ENCODE measurements around the gene ARHGAP26.

The ARHGAP26 gene

DNA sequence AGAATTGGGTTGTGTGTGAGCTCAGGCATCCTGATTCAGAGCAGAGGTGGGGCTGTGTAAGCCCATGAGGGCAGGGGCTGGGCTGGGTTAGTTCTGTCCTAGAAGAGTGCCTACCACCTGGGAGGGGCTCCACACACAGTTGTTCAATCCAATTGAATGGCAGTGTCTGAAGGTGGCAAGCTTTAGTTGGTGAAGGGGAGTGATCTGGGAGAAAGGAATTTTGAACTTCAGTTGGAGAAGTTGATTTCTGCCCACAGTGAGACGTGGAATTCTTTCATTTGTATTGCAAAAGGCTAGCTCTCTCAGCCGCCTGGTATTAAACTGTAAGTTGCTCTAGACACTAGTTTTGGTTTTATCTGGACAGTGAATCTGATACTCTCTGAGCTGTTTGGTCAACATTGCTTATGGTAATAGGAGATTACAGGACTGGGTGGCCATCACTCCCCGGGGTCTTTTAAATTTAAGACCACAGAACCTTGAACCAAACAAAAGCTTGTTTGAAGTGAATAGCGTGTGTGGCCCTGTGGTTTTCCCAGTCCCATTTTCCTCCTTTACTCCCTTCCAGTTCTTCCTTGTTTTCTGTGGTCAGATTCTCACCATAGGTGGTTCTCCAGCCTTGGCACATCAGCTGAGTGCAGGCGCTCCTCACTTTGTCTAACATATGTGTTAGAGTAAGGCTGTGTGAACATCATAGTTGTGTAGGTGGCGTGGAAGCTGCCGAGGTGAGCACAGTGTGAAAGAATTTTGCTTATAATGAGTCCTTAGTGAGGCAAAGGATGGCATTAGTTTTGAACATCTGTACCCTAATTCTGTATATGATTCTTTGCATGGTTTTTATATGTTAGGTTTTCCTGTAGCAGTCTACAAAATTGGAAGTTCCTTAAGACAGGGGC lies 78.0 kb downstream of the ARHGAP26 start:
- no peak for DNase-seq (ENCODE audit: low read depth, low spot score)

DNA sequence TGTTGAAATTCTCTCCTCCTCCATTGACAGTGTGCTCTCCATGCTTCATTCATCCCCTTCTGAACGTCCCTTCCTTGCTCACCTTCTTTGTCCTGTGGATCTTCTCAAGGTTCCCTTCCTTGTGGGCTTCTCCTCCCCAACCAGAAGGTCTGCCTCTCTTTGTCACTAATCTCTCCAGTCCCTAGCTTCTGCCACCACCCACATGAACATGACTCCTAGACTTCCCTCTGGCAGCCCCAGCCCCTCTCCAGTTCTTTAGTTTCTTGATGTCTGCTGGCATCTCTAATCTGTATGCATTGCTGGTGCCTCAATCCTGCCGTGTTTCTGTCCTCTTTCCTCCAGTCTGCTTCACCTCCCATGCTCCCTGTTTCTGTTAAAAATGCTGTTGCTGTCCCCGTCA lies 79.3 kb downstream of the ARHGAP26 start:
- DNase-seq (ENCODE audit: low read depth, low spot score) = no peak

DNA sequence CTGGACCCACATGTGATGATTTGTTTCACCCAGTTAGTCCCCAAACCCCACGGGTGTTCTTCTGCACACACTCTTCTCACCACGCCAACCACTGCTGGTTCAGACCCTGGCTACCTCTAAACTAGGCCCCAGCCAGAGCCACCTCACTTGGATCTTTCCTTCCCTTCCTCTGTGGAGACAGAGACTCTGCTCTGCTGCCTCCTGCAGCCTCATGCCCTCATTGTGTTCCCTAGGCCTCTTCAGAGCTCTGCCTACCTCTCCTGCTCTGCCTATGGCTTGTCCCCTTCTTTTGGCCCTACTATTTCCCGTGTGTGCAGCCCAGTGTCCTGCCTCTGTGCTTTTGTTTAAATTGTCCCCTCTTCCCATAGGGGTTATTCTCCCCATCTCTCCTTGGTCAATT lies 79.7 kb downstream of the ARHGAP26 start:
- DNase-seq (ENCODE audit: low read depth, low spot score) = no peak

DNA sequence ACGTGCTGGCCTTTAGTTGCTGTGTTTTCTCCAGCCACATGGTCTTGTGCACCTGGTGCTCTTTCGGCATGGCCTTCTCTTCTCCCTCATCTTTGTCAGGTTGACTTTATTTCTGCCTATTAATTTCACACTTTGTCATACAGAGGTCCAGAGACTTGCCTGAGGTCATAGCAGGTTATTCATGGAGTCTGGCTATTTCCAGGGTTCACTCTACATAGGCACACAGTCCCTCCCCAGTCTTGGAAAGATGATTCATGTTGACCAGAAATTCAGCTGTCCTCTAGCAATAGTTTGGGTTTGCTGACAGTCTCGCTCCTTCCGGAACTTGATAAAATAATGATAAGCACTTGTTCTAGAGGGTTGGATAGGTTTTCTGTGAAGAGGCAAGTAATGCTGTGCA lies 81.6 kb downstream of the ARHGAP26 start:
- DNase-seq (ENCODE audit: low read depth, low spot score) = no peak

DNA sequence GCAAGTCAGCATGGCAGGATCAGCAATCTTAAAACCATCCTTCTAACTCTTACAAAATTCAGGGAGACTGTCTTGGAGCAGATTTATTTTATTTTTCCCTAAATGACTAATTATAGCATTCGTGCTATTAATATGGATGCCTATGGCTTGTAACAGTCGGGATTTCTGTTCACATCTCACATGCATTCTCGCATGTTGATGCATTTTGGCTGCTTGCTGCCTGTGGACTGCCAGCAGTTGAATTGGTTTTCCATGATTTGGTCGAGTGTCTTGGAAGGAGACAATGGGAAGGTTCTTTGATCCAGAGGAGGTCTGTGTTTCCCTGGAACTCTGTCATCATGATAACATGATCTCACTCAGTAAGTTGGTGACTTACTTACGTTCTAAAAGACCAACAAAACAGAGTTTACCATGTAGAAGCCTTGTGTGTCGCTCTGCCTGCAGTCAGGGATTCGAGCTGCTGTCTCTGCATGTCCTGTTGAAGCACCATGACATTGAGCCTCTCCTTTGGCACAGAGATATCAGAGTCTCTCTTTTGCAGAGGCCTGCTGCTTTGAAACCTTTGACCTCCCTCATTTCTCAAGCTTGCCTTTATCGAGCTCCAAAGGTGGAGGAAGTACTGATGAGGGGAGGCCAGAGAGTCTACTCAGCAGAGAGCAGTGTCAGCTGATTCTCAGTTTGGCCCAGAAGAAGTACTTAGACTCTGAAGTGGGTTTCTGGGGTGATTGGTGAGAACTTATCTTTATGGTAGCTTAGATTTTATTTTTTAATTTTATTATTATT lies 82.4 kb downstream of the ARHGAP26 start:
- DNase-seq (ENCODE audit: low read depth, low spot score) = no peak

DNA sequence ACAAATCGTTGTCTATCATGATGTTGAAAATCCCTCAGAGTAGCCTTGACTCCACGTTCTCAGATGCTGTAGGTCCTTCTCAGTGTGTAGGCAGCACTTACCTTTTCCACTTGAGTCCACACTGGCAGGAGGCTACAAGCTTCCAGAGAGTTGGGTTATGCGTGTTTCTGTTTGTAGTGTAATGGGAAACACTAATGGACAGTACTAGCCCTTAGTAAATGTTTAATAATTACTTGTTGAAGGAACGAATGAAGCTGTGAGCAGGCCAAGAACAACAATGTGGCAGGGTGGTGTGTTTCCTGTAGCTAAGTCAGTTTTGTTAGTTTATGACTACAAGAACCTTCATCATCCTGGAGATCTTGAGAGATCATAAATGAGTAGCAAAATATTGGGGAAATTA lies 83.5 kb downstream of the ARHGAP26 start:
- no peak for DNase-seq (ENCODE audit: low read depth, low spot score)

DNA sequence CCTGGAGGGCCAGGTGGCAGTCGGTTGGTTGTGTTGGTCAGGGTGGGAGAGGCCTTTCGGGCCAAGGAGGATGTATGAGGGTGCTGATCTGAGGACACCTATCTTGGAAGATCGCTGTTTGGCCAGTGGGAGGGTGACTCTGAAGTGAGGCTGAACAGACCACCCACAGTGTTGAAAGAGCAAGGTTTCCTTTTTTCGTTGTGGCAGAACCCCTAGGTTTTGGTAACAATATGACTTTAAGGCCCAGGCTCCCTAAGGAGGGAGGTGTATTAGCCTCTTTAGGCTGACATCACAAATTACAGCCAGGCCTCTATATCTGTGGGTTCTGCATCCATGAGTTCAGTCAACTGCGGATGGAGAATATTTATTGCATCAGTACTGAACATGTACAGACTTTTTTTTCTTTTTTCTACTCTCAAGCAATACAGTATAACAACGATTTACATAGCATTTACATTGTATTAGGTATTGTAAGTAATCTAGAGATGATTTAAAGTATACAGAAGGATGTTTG lies 86.1 kb downstream of the ARHGAP26 start:
- DNase-seq (ENCODE audit: low read depth, low spot score) = no peak

DNA sequence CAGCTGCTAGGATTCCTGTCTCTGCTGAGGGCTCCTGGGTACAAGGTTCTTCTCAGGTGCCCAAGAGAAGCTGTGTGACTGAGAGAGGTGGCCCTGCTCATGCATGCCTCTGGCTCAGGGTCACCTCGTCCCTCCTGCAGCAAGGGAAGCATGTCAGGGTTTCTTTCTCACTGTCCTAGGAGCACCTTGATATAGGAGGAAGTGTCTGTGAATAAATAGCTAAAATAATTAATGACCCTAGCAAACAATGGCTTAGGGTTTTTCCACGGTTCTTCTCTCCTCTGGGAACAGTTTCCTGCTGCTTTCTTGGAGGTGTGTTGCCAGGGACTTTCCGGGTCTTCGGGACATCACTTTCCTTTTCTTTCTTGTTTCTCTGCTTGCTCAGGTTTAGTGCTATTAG lies 87.2 kb downstream of the ARHGAP26 start:
- no peak for DNase-seq (ENCODE audit: low read depth, low spot score)

DNA sequence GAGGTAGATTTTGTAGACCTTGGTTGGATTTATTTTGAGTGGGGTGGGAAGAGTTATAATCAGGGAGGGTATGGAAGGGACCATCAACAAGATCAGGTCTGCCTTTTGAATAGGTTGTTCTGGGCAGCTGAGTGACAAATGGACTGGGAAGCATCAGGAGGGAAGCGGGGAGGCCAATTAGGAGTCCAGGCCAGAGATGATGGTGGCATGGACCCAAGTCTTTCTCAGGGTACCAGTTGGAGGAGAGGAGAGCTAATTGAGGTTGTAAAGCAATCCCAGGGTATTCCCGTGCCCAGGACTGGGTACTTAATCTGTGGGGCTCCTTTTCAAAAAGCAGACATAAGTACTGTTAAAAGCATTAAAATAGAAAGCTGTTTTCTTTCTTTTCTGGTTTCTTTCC lies 88.9 kb downstream of the ARHGAP26 start:
- no peak for DNase-seq (ENCODE audit: low read depth, low spot score)

DNA sequence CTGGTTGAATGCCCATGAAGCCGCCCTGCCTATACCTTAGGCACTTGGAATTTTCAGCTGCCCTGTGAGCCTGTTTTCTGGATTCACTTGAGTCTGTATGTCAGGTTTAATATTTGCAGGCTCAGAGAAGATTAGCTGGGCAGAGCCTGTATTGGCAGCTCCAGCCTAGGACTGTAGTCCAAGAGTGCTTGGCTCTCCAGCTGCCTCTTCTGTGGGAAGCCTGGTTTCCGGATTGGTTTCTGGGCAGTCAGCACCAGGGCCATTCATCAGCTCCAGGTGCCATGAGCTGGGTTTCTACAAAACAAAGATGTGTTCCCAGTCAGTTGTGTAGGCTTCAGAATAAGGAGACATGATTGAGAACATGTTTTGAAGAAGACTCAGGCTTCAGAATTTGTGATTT lies 90.1 kb downstream of the ARHGAP26 start:
- no peak for DNase-seq (ENCODE audit: low read depth, low spot score)

DNA sequence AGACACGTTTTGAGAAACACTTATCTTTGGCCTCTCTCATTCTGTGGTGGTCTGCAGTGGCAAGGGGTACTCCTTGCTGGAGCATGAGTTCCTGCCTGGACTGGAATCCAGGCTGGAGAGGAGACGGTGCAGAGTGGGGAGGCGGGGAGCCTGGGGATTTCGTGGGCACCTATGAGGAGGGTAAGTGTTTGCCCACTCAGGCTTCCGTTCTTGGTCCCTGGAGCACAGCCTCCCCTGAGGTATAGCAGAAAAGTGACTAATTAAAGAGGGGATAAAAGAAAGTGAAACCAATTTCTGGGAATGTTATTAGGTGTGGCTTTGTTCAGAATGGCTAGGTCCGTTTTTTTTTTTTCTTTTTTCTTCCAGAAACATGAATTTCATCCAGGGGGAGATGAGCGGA lies 90.8 kb downstream of the ARHGAP26 start:
- DNase-seq (ENCODE audit: low read depth, low spot score) = no peak

DNA sequence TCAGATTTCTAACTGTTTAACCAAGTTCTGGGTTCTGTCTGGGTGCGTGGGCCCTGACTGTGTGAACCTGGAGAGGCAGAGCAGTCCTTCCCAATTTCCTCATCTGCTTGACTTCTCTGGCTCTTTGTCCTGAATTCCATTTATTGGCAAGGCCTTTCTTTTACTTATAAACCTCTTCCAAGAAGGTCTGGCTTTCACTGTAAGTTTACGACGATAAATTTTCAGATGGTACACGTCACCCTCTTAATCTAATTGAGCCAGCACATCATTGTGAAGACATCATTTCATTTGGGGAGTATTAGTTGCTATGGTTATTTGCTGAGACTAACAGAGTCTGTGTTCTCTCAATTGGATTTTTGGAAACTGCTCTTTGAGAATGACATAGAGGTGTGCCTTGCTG lies 92.4 kb downstream of the ARHGAP26 start:
- DNase-seq (ENCODE audit: low read depth, low spot score) = no peak

DNA sequence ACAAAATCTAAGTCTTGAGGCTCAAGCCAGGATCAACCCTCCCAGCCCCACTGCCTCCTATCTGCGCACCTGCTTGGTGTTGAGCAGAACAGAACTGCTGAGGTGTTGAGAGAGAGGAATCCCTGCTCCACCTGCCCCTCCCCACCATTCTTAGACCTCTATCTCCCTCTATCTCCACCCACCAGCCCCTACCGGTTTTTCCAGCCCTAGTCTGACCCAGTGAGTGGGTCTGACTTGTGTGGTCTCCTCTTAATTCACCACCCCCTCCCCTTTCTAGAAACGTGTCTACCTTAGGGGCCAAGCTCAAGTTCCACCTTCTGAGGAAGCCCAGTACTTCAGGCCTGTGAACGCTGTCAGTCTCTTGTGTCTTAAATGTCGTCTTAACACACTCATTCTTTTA lies 93.7 kb downstream of the ARHGAP26 start:
- no peak for DNase-seq (ENCODE audit: low read depth, low spot score)

DNA sequence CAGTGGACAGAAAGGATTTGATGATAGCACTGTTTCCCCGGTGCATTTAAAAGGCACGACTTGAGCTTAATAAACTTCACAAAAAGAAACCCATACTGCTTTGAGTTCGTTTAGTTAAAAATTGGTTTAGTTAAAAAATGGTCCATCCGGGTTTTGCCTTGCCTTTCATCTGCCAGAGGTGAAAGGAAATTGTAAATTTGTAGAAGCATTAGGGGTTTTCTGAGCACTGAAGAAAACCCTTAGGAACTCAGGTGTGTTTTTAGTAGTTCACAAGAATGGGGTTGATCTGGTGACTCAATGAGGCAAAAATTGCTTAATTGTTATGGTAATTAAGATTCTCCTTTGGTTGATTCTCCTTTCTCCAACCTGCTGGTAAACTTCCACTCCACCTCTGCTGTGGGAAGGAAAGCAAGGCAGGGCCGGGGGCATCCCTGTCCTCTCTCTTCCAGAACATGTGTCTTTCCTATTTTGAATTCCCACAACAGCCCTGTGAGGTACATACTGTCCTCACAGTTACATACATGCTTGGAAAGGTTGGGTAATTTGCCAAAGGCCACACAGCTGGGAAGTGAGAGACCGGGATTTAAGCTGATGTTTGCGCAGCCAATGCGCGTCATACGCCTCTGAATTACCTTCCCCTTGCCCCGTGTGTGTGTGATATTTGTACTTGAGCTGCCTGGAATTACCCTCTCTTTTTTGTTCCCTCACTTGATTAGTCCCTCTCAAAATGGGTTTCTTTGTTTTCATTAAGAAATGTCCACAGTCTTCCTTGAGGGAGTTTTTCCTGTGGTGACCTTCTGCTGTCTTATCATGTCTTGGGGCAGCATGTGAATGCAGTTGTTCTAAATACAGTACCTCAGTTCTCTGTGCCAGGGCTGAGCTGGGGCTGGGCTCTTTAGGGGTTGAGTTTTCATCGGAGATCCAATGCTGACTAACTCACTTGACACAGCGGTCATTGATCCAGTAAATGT lies 94.4 kb downstream of the ARHGAP26 start:
- DNase-seq (ENCODE audit: low read depth, low spot score) = no peak

DNA sequence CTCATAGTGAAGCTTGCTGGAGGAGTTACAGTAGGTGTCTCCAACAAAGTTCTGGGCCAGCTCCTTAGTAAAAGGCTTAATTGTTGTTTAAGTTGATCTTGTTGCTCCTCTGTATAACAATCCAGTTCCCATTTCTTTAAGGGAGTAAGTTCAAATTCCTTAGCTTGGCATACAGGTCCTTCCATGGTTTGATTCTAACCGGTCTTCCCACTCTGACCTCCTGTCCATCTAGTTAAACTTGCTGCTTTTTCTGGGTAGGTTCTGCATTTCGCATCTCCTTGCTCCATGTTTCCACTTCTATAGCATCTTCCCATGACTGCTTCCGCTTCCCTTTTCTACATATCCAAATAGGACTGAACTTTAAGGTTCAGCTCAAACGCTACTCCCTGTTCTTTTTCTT lies 95.5 kb downstream of the ARHGAP26 start:
- DNase-seq (ENCODE audit: low read depth, low spot score) = no peak

DNA sequence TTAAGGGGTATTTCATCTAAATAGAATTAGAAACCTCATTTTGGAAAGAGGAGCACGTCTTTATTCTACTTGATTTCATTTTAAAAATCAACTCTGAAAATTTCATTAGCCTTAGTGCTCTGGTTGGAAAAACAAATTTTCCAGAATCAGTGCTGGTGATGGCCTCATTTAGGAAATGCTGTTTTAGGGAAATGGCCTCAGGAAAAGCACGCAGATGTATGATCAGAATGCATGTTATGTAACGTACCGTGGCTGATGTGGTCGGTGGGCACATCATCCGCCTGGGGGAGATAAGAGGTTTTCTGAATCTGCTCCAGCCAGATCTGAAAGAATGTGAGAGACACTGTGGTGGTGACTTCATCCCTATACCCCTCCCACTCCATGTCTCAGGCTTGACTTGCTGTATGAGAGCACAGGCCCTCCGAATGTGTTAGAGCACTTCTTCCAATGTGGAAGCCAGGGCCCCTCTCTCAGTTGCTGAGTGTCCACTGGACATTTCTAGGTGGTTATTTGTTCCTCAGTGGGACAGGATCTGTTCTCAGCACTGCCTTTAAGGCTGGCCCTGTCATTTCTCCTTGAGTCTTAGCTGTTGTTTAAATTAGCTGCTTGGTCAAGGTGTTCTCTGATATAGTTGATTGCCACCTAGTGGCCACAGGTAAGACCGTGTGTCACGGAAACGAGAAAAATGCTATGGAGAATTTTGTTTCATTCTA lies 96.5 kb downstream of the ARHGAP26 start:
- DNase-seq (ENCODE audit: low read depth, low spot score) = peak; percentile 6

DNA sequence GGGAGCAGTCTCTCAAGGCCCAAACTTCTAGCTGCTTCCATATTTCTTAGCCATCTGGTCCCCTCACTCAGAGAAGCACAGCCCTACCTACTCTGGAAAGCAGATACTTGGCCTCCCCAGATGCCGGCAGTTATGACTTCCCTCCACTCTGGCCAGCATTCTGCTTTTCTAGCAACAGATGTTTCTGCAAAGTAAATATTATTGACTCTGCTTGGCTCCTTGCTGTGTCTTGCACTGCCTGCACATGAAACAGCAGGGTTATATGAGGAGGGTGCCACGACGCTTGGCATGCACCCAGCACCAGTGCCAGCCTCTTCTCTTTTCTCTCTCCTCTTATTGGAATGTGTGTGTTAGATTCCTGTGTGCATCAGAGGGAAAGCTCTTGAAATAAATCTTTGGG lies 99.7 kb downstream of the ARHGAP26 start:
- DNase-seq (ENCODE audit: low read depth, low spot score) = no peak

DNA sequence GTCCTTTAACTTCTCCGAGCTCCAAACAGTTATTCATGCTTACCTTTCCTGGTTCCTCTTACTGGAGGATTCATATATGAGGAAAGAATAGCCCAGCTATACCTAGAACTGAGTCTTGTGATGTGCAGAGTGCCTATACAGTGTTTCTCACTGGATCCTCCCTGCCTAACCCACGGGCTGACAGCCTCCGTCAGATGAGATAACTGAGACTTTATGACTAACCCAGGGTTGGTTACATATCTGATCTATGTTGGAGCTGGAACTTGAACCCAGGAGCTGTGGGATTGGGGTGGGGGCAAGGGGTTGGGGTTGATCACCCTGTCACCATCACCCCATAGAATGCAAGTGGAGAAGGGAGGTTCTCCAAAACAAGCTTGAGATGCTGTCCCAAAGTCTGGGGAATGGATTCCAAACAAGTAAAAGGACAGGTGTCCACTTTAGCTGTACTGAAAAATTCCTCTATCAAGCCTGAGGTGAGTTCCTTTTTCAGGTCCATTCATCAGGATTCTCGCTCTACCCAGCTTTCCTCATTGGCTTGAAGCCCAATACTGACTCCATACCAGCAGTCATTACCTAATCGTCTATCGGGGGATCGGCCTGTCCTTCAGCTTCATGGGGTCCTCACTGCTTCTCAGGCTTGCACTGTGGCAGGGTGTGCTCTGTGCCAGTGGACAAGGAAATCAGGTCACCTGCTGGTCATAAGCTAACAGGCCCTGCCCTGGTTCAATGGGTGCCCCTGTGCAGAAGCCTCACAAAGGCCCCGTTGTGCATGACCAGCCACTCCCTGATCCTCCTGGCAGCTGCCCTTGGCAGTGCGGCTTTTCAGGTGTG lies 100.6 kb downstream of the ARHGAP26 start:
- DNase-seq (ENCODE audit: low read depth, low spot score) = no peak

DNA sequence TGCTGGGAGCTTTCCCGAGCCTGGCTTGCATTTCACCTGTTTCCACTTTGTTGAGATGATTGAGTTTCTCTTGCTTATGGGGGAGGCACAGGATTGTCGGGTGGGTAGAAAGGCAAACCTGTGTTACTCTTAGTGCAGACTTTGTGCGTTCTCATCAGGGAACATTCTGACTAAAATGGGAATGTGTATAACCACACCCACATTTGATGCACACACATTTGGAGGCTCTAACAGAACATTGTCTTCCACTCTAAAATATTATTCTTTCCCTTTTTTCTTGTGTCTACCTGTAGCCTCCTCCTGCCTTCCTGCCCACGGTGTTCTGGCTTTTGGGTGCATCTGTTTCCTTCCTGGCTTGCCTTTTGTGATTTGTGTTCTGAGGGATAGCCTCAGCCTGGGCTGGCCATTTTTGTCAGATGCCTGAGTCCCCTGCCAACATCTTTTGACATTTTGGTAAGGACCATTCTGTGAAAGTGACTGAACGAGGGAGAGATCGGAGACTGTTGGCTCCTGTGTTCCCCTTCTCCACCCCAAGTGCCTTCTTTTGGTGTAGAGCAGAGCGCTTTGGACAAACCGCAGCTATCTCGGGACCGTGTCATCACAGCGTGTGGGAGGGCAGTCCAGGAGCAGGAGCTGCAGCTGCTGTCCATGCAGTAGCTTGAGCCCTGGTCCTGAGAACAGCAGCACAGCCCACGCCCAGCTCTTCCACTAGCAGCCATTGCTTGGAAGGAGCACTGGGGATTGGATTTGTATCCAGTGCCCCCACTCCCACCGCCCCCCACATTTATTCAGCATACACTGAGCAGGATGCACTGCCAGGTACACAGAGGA lies 101.4 kb downstream of the ARHGAP26 start:
- DNase-seq (ENCODE audit: low read depth, low spot score) = no peak
